Heart right ventricle (tissue), 16 donors: ENCODE measurements around the gene THAP12. TPM values are rescaled to one million over a fixed set of nuclear protein-coding genes. Genes with fewer than 3 reads are reported as not detected.

ENCODE experiments used
- ATAC-seq, 8 donors: fragments of 200-7000 bp; cut with Tn5 transposase; one replicate each; pipeline ENCODE4 v1.9.1; 2020; ENCODE audit warnings: mild to moderate bottlenecking in 8 of 8, moderate library complexity in 8 of 8, moderate number of reproducible peaks in 1 of 8
- DNase-seq, 2 donors: peaks; one replicate each; pipeline ENCODE4 v3.0.0-alpha.2; 2020
- H3K27ac ChIP-seq, 10 donors: fragments of 200-600 bp; sonication (generic) in 2 of 10; one replicate each; pipeline versions ENCODE4 v1.5.0 to v1.8.0; 2020 to 2022; ENCODE audit warnings: mild to moderate bottlenecking in 3 of 10
- H3K27me3 ChIP-seq, 7 donors: fragments of 200-600 bp; one replicate each; pipeline ENCODE4 v1.8.0; 2021 to 2022; ENCODE audit warnings: mild to moderate bottlenecking in 2 of 7
- H3K36me3 ChIP-seq, 9 donors: fragments of 200-600 bp; sonication (generic) in 1 of 9; one replicate each; pipeline versions ENCODE4 v1.5.0 to v1.8.0; 2020 to 2022; ENCODE audit warnings: mild to moderate bottlenecking in 2 of 9
- H3K4me1 ChIP-seq, 9 donors: fragments of 200-600 bp; sonication (generic) in 1 of 9; one replicate each; pipeline versions ENCODE4 v1.5.0 to v1.8.0; 2020 to 2022; ENCODE audit warnings: mild to moderate bottlenecking in 4 of 9
- H3K4me3 ChIP-seq, 10 donors: fragments of 200-600 bp; sonication (generic) in 2 of 10; one replicate each; pipeline versions ENCODE4 v1.5.0 to v1.8.0; 2020 to 2022; ENCODE audit warnings: mild to moderate bottlenecking in 7 of 10, moderate library complexity in 2 of 10
- H3K9me3 ChIP-seq, 11 donors: fragments of 200-600 bp in 10 of 11; sonication (generic) in 2 of 11; one replicate each; pipeline versions ENCODE4 v1.5.0 to v1.8.0; 2013 to 2022; ENCODE audit warnings: mild to moderate bottlenecking in 2 of 11, control low read depth in 1 of 11, moderate library complexity in 1 of 11
- CTCF ChIP-seq, 9 donors: fragments of 200-600 bp; sonication (generic) in 2 of 9; IDR thresholded peaks; one replicate each; pipeline versions ENCODE4 v1.5.0 to v1.8.0; 2021 to 2022; ENCODE audit warnings: antibody characterized with exemption in 9 of 9, mild to moderate bottlenecking in 5 of 9, moderate library complexity in 1 of 9
- WGBS, 2 donors: extraction: QIAGEN DNeasy Blood & Tissue Kit; methylation state at CpG; one replicate each; pipeline ENCODE4 v1.1.7; 2013; ENCODE audit warnings: inconsistent platforms in 1 of 2; 5-methylcytosine and 5-hydroxymethylcytosine counted together
- intact Hi-C, 10 donors: fragments of 100-400 bp; cut with DNase I; formaldehyde crosslinking; loops; one replicate each; pipeline versions ENCODE4 v1.11.1 to v1.14.2; 2022
- polyA plus RNA-seq, 2 donors: library from polyadenylated mRNA; stranded (reverse); fragments of 200-250 nt; gene quantifications; one replicate each; pipeline ENCODE4 v1.2.3, GENCODE V29; 2013
- total RNA-seq, 10 donors: library from RNA; stranded (reverse); fragmentation: NEBNext Ultra II Directional in 3 of 10; extraction: Animal tissue kit (Norgen Biotek cat#: 25700) in 3 of 10; gene quantifications; one replicate each; pipeline versions ENCODE4 v1.2.1 to v1.2.4, GENCODE V29; 2021 to 2023
- donor health status: Arrhythmogenic right ventricular cardiomyopathy.
- donor health status: ischemic (EF 13 %, LVEDD 7.1; RV severe dilation, severe dysfunction).
- donor health status: healthy with polysubstance abuse.
- donor health status: DM: no; HTN: yes; CAD: no.
- donor health status: DM: no; HTN: no; CAD: no.
- donor health status: ischemic (EF 25% LVEDD 6.9; RV normal size, moderate dysfunction).
- donor health status: ischemic (EF 25% LVEDD 5.7; RV mildly dilated, moderate dysfunction).
- donor health status: healthy.
- donor health status: DM: yes; HTN: yes; CAD: no.
- donor health status: Ischemic cardiomyopathy.
- donor health status: ischemic (EF 35%, LVEDD 5.7; RV mildly dilated, moderate dysfunction).
- donor health status: nonischemic (EF 11% LVEDD 7.7; RV severe dilation, severe dysfunction).
- donor health status: DM: yes; HTN: yes; CAD: no.
- donor health status: PGD.
- donor health status: ischemic (EF 29% LVEDD 5.4; RV normal size, mild dysfunction).
- donor health status: nonischemic (EF 23%, LVEDD 6.1; RV moderate dilation, normal function).

Gene THAP12
- total and polyA plus RNA-seq, 12 donors, result 11.2 to 25.8 (median 22.1) TPM

GRCh38 chr11:76315182-76315853, 65.6 kb downstream of the THAP12 start:
- H3K4me1 ChIP-seq, result peaks cover 0 to 3% (median 0%) of the 10 kb centered on the region in 9 donors
- H3K27me3 ChIP-seq, result peaks cover 0 to 6% (median 0%) of the 10 kb centered on the region in 7 donors
- no peaks in the 10 kb centered on the region for H3K9me3 ChIP-seq
- WGBS, 2 donors, result 91% methylated on average over 8 of the region's 8 CpGs
- ATAC-seq, result no peak
- intact Hi-C loops, result loop anchor here in 9 of 10 donors (5.0 to 10.0 kb wide), 8 partner anchors 108 to 591 kb away; partner anchors contain the start of gene WNT11 (in 2 of the 9)
- no peak overlapping the region for H3K27ac ChIP-seq
- DNase-seq, result no peak
- no peak overlapping the region for H3K4me3 ChIP-seq
- no peak for TF ChIP-seq CTCF (IDR thresholded peaks at IDR 0.05)
- H3K36me3 ChIP-seq, result no peaks in the 10 kb centered on the region

DNA sequence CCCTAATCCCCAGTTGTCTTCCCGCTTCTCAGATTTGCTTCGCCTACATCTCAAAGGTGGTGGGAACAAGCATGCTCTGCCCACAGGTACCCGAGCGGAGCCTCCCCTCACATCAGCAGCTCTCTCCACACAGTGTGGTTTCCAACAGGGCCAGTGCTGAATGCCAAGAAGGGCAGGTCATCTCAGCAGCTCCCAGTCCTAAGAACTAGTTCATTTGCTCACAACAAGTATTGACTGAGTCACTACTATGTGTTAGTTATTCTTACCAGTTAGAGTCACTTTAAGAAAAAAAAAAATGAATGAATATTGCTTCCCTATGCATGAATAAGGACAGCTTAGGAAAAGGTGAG, 66.2 kb downstream of the THAP12 start:
- H3K9me3 ChIP-seq, result no peaks in the 10 kb centered on the region
- WGBS, 2 donors, result 93% methylated on average over 4 of the region's 4 CpGs
- no peak for TF ChIP-seq CTCF (IDR thresholded peaks at IDR 0.05)
- H3K27me3 ChIP-seq, result peaks cover 0 to under 1% (median 0%) of the 10 kb centered on the region in 7 donors
- no peak overlapping the region for H3K4me3 ChIP-seq
- DNase-seq (no peak), ATAC-seq (no peak)
- intact Hi-C loops, result loop anchor here in 9 of 10 donors (5.0 to 10.0 kb wide), 8 partner anchors 107 to 590 kb away; partner anchors contain the start of gene WNT11 (in 2 of the 9)
- no peak overlapping the region for H3K27ac ChIP-seq
- H3K4me1 ChIP-seq, result peaks cover 0 to 3% (median 0%) of the 10 kb centered on the region in 9 donors
- no peaks in the 10 kb centered on the region for H3K36me3 ChIP-seq

DNA sequence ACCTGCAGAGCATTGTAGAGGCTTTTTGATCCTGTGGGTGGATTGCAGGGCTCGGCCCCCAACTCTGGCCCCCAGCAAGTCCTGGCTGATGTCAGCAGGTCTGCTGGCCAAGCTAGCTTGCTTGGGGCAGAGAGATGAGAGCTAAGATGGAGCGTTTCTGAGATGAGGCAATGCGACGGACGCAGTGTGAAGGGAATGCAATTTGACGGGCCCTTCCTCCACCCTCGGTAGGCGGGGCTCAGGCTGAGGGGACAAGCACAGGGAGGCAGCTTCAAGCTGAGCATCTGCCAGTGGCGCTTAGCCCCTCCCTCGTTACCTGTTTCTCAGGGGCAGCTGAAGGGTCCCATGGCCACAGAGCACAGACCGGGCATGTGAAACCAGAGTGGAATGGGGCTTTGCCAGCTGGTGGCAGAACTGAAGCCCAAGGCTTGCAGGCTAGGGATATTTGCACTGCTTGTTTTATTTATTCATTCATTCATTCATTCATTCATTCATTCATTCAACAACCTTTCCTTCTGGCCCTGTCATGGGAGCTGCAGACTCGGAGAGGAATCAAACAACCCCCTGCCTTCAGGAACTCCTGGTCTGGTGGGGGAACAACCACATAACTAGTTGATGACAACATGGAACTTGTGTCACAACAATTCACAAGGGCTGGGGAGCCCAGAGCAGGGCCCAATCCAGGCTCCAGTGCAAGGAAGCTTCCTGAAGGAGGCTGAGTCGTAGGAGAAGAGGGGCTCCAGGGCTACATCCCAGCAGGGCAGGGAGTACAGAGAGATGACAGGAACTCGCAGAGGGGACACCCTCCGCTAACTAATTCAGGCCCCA, 66.8 kb downstream of the THAP12 start:
- TF ChIP-seq CTCF (IDR thresholded peaks at IDR 0.05), result no peak
- peaks cover 0 to 3% (median 0%) of the 10 kb centered on the region in 9 donors for H3K4me1 ChIP-seq
- intact Hi-C loops, result loop anchor here in 6 of 10 donors (10.0 kb wide), 4 partner anchors 419 to 589 kb away; no protein-coding TSS in a partner anchor
- no peak overlapping the region for H3K27ac ChIP-seq
- WGBS, 2 donors, result 67 to 70% methylated on average over 15 of the region's 15 CpGs
- H3K4me3 ChIP-seq, result no peak overlapping the region
- H3K36me3 ChIP-seq, result no peaks in the 10 kb centered on the region
- H3K27me3 ChIP-seq, result no peaks in the 10 kb centered on the region
- ATAC-seq, result no peak
- DNase-seq, result no peak
- no peaks in the 10 kb centered on the region for H3K9me3 ChIP-seq

- Histone ChIP-seq H3K27me3 (no peaks in the 10 kb centered on the region), H3K9me3 (no peaks in the 10 kb centered on the region), H3K36me3 (no peaks in the 10 kb centered on the region), H3K27ac (no peak overlapping the region), H3K4me1 (no peaks in the 10 kb centered on the region), H3K4me3 (no peak overlapping the region)
- no peak for TF ChIP-seq CTCF (IDR thresholded peaks at IDR 0.05)
- ATAC-seq (no peak), DNase-seq (no peak)
- WGBS, 2 donors, result 82 to 87% methylated on average over 3 of the region's 3 CpGs
- intact Hi-C loops, result loop anchor here in 6 of 10 donors (10.0 kb wide), 4 partner anchors 418 to 588 kb away; no protein-coding TSS in a partner anchor
Measured at GRCh38 chr11:76313271-76313670, 67.7 kb downstream of the THAP12 start.
